ENCODE results near the gene CACNA2D3. TPM values are rescaled to one million over a fixed set of nuclear protein-coding genes. Genes with fewer than 3 reads are reported as not detected.

Gene CACNA2D3
- total RNA-seq, 4 donors from 2014 or later = 0.94 to 3.6 (median 2.1) TPM

- no peak for TF ChIP-seq CTCF (IDR thresholded peaks at IDR 0.05; ENCODE audit: low read depth)
These were observed 359.4 kb downstream of the CACNA2D3 start for GRCh38 chr3:54481606-54482365.

GRCh38 chr3:54484334-54484733 is 362.0 kb downstream of the CACNA2D3 start:
- no peak for TF ChIP-seq CTCF (IDR thresholded peaks at IDR 0.05; ENCODE audit: low read depth)

GRCh38 chr3:54486317-54486716 is 364.0 kb downstream of the CACNA2D3 start:
- TF ChIP-seq CTCF (IDR thresholded peaks at IDR 0.05; ENCODE audit: low read depth) = no peak

GRCh38 chr3:54488297-54488696 is 365.9 kb downstream of the CACNA2D3 start:
- TF ChIP-seq CTCF (IDR thresholded peaks at IDR 0.05; ENCODE audit: low read depth) = no peak

- TF ChIP-seq CTCF (IDR thresholded peaks at IDR 0.05; ENCODE audit: low read depth) = no peak
These were observed 371.9 kb downstream of the CACNA2D3 start for GRCh38 chr3:54494209-54494608.

- no peak for TF ChIP-seq CTCF (IDR thresholded peaks at IDR 0.05; ENCODE audit: low read depth)
These were observed 384.3 kb downstream of the CACNA2D3 start for GRCh38 chr3:54506603-54507002.

GRCh38 chr3:54507876-54508460 is 385.6 kb downstream of the CACNA2D3 start:
- no peak for TF ChIP-seq CTCF (IDR thresholded peaks at IDR 0.05; ENCODE audit: low read depth)
